Stimulated activated CD8-positive, alpha-beta memory T cell treated with anti-CD3 and anti-CD28 coated beads, Interleukin-15, amount 100 ng/mL, for 4 hours (primary cell): ENCODE results near the gene CHCHD6.

Experiments used
- DNase-seq, 2 donors: peaks; one replicate each; pipeline ENCODE4 v3.0.0-alpha.2; 2020; ENCODE audit warnings: low read depth in 2 of 2

Gene CHCHD6

GRCh38 chr3:126743350-126743749, 39.3 kb downstream of the CHCHD6 start:
- no peak for DNase-seq

- no peak for DNase-seq
These were observed 39.7 kb downstream of the CHCHD6 start for GRCh38 chr3:126743781-126744180.

GRCh38 chr3:126745760-126746394, 41.8 kb downstream of the CHCHD6 start:
- DNase-seq, result no peak

GRCh38 chr3:126746395-126747177, 42.5 kb downstream of the CHCHD6 start:
- DNase-seq, result no peak

- no peak for DNase-seq
These were observed 43.7 kb downstream of the CHCHD6 start for GRCh38 chr3:126747768-126748167.

GRCh38 chr3:126748701-126749546, 44.9 kb downstream of the CHCHD6 start:
- no peak for DNase-seq

GRCh38 chr3:126749547-126749875, 45.5 kb downstream of the CHCHD6 start:
- DNase-seq, result no peak

- DNase-seq, result no peak
These were observed 46.1 kb downstream of the CHCHD6 start for GRCh38 chr3:126749931-126750755.

GRCh38 chr3:126750756-126751121, 46.7 kb downstream of the CHCHD6 start:
- no peak for DNase-seq

- DNase-seq, result no peak
These were observed 47.7 kb downstream of the CHCHD6 start for GRCh38 chr3:126751611-126752302.

- DNase-seq, result peak in 1 of 2 donors; percentile 9
These were observed 48.5 kb downstream of the CHCHD6 start for GRCh38 chr3:126752303-126753190.

- no peak for DNase-seq
These were observed 49.4 kb downstream of the CHCHD6 start for GRCh38 chr3:126753191-126754160.

GRCh38 chr3:126755866-126756265, 51.8 kb downstream of the CHCHD6 start:
- no peak for DNase-seq

GRCh38 chr3:126758026-126758425, 54.0 kb downstream of the CHCHD6 start:
- DNase-seq, result no peak

- DNase-seq, result no peak
These were observed 54.8 kb downstream of the CHCHD6 start for GRCh38 chr3:126758882-126759281.

- no peak for DNase-seq
These were observed 56.5 kb downstream of the CHCHD6 start for GRCh38 chr3:126760541-126760940.

- no peak for DNase-seq
These were observed 59.0 kb downstream of the CHCHD6 start for GRCh38 chr3:126763035-126763434.

- no peak for DNase-seq
These were observed 61.4 kb downstream of the CHCHD6 start for GRCh38 chr3:126765187-126766069.
